ENCODE results near the gene TRIM26. TPM values are rescaled to one million over a fixed set of nuclear protein-coding genes. Genes with fewer than 3 reads are reported as not detected.

TRIM26 gene
- total RNA-seq, 2 donors from 2014 or later: 36.0 to 37.0 TPM

DNA sequence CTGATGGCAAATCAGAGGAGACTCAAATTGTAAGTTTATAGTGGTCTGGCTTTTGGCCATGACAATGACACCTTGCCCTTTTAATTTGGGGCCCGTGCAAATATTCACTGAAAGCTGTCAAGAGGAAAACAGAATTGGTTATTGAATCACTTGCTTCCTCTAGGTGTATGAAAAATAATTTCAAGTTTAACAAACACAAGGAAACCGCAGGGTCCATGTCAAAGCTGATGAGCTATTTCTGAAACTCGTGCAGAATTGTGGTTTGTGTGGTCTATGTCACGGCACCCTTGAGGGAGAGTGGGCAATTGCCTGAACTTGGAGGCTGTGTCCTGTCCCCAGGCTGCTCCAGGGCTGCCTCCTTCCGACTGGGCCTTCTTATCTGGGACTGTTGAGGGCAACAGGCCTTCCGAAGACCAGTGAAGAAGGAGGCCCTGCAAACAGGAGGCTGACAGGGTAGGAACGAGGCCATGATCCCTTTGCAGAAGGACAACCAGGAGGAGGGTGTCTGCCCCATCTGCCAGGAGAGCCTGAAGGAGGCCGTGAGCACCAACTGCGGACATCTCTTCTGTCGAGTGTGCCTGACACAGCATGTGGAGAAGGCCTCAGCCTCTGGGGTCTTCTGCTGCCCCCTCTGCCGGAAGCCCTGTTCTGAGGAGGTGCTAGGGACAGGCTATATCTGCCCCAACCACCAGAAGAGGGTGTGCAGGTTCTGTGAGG, 76.5 kb downstream of the TRIM26 start:
- intact Hi-C loops (cut with DNase I): no loop called here
- DNase-seq (ENCODE audit: low spot score): no peak

DNA sequence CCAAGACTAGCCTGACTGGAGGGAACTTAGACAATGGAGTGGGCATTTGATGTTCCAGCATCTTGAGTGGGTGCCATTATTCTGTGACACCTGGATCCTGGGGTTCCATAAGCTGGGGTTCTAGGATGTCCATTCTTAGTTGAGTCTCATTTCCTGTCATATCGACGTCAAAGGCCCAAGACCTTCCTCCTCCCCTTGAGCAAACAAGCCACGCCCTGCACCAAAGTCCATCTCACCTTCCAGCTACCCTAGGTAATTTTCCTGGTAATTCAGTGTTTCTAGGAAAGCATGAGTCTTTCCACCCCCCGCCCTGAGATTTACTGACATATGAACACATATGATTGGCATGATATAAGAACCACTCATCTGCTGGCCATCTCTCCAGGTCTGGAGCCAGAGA, 77.4 kb downstream of the TRIM26 start, which contains the start of gene TRIM40:
TSS of gene TRIM40 (plus strand) at position 384 of the 400 bp plus-strand sequence. CDS start 897 bp downstream, outside the sequence.
- intact Hi-C loops (cut with DNase I): no loop called here
- no peak for DNase-seq (ENCODE audit: low spot score)

DNA sequence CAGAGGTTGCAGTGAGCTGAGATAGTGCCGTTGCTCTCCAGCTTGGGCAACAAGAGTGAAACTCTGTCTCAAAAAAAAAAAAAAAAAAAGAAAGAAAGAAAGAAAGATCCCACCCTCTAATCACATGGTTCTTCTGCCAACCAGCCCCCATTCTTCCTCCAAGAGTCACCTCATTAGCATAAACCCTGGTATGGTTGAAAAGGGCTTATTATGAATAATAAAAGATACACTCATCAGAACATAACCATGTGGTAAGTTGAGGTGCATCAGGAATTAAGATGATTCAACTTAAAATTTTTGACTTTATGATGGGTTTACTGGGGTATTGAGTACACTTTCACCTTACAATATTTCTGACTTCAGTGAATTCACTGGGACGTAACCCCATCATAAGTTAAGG, 78.1 kb downstream of the TRIM26 start:
- intact Hi-C loops (cut with DNase I): no loop called here
- DNase-seq (ENCODE audit: low spot score): no peak

Other genes starting within 250 kb of the TRIM26 start
- gene POLR1H, start 152.1 kb downstream of the TRIM26 start, total RNA-seq: 10 to 100 TPM; 15.5 to 17.0 TPM
- 10 to 100 TPM; 45.0 to 53.4 TPM for gene PPP1R11, start 146.2 kb downstream of the TRIM26 start, total RNA-seq
- not detected for gene RNF39, start 137.6 kb downstream of the TRIM26 start, total RNA-seq
- gene TRIM31, start 100.3 kb downstream of the TRIM26 start, total RNA-seq: not detected
- not detected for gene TRIM40, start 77.3 kb downstream of the TRIM26 start, total RNA-seq
- gene TRIM10, start 52.2 kb downstream of the TRIM26 start, total RNA-seq: not detected
- not detected for gene TRIM15, start 49.9 kb downstream of the TRIM26 start, total RNA-seq
- gene TRIM39, start 113.5 kb upstream of the TRIM26 start, total RNA-seq: 10 to 100 TPM; 10.1 to 12.1 TPM
- 10 to 100 TPM; 27.9 to 30.0 TPM for gene RPP21, start 131.8 kb upstream of the TRIM26 start, total RNA-seq

All from posterior vena cava (tissue), 2 donors.